Stimulated activated CD4-positive, alpha-beta T cell treated with anti-CD3 and anti-CD28 coated beads, TNF-alpha, amount 100 ng/mL, for 4 hours (primary cell): ENCODE data around the gene HS2ST1.
"Not testable (repeated sequence)": the region's sequence is repeated elsewhere in the genome, so short reads cannot be mapped to it uniquely, and the experiment has no call there.

Source experiments
- DNase-seq, 3 experiments: peaks; one replicate each; pipeline ENCODE4 v3.0.0-alpha.2; 2020; ENCODE audit warnings: low read depth in 3 of 3

Gene HS2ST1

GRCh38 chr1:86914601-86914997 lies at the start of gene HS2ST1:
Gene HS2ST1 (plus strand): TSS chr1:86914635.
- no peak for DNase-seq

- no peak for DNase-seq
These were observed 48.3 kb upstream of the HS2ST1 start for GRCh38 chr1:86865973-86866637.

- no peak for DNase-seq
These were observed 47.8 kb upstream of the HS2ST1 start for GRCh38 chr1:86866665-86867064.

- not testable (repeated sequence) for DNase-seq
These were observed 47.2 kb upstream of the HS2ST1 start for GRCh38 chr1:86867278-86867677.

- no peak for DNase-seq
These were observed 46.0 kb upstream of the HS2ST1 start for GRCh38 chr1:86868477-86868876.

GRCh38 chr1:86871001-86871400 lies 43.4 kb upstream of the HS2ST1 start:
- no peak for DNase-seq

GRCh38 chr1:86872086-86872485 lies 42.3 kb upstream of the HS2ST1 start:
- no peak for DNase-seq

GRCh38 chr1:86875722-86876121 lies 38.7 kb upstream of the HS2ST1 start:
- no peak for DNase-seq

GRCh38 chr1:86887479-86888162 lies 26.8 kb upstream of the HS2ST1 start:
- no peak for DNase-seq

- no peak for DNase-seq
These were observed 26.1 kb upstream of the HS2ST1 start for GRCh38 chr1:86888327-86888726.

- DNase-seq: not testable (repeated sequence)
These were observed 15.0 kb upstream of the HS2ST1 start for GRCh38 chr1:86899401-86899800.

GRCh38 chr1:86905875-86906274 lies 8.6 kb upstream of the HS2ST1 start:
- DNase-seq: no peak

- no peak for DNase-seq
These were observed 8.0 kb upstream of the HS2ST1 start for GRCh38 chr1:86906419-86906818.

GRCh38 chr1:86912281-86912900 lies 2.0 kb upstream of the HS2ST1 start:
- DNase-seq: no peak

GRCh38 chr1:86913399-86913895 lies 988 bp upstream of the HS2ST1 start:
- DNase-seq: peak in 1 of 3 experiments; percentile 4

- peak; percentile 98 to 99 (median 99) for DNase-seq
These were observed 387 bp upstream of the HS2ST1 start, which contains the start of gene SELENOF for GRCh38 chr1:86913896-86914600. Gene SELENOF (minus strand): TSS chr1:86914126. CDS start chr1:86914111, 15 bp downstream.

- peak; percentile 22 to 27 (median 23) for DNase-seq
These were observed 732 bp downstream of the HS2ST1 start for GRCh38 chr1:86914998-86915736.

GRCh38 chr1:86915737-86916235 lies 1.4 kb downstream of the HS2ST1 start:
- DNase-seq: no peak

GRCh38 chr1:86916752-86917151 lies 2.3 kb downstream of the HS2ST1 start:
- DNase-seq: no peak

- DNase-seq: no peak
These were observed 8.0 kb downstream of the HS2ST1 start for GRCh38 chr1:86922445-86922844.

GRCh38 chr1:86924324-86924960 lies 10.0 kb downstream of the HS2ST1 start:
- no peak for DNase-seq
